Measurements from ENCODE around the gene LPAR6.

The LPAR6 gene

DNA sequence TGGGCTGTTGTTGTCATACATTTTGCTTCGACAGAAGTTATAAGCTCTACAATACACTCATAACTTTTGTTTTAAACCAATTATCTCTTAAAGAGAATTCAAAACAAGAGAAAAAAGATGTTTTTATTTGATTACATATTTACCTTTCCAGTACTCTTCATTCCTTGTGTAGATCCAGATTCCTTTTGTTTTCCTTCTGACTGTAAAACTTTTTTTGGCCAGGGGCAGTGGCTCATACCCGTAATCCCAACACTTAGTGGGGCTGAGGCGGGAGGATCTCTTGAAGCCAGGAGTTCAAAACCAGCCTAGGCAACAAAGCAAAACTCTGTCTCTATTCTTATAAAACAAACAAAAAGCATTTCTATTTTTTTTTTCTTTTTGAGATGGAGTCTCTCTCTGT lies 21.7 kb downstream of the LPAR6 start:
- Histone ChIP-seq H4K20me1 (ENCODE audit: control insufficient read depth, insufficient read depth, low read depth, low read length) (no peaks in the 10 kb centered on the region), H3K4me3 (ENCODE audit: low read length) (no peak overlapping the region), H3K9me2 (replicated peaks; ENCODE audit: control insufficient read depth, low read length) (no peaks in the 10 kb centered on the region), H3K27ac (ENCODE audit: low read depth, low read length) (no peak overlapping the region), H3K27me3 (ENCODE audit: control insufficient read depth, low read length) (no peaks in the 10 kb centered on the region), H3F3A (ENCODE audit: control insufficient read depth, insufficient read depth) (no peaks in the 10 kb centered on the region), H3K4me2 (ENCODE audit: low read length) (no peak overlapping the region), H3K9me3 (ENCODE audit: control insufficient read depth, insufficient read depth, low read length) (no peaks in the 10 kb centered on the region; the same call in 1 of the 2 replicates), H3K36me3 (ENCODE audit: control insufficient read depth, low read length) (peaks cover 60% of the 10 kb centered on the region), H3K79me2 (ENCODE audit: control insufficient read depth, low read length) (no peaks in the 10 kb centered on the region), H3K4me1 (ENCODE audit: control insufficient read depth, low read length) (no peaks in the 10 kb centered on the region)
- no peak for TF ChIP-seq EZH2phosphoT487 (IDR thresholded peaks at IDR 0.05; ENCODE audit: borderline replicate concordance, low read length)
- TF ChIP-seq, protein P1, sequence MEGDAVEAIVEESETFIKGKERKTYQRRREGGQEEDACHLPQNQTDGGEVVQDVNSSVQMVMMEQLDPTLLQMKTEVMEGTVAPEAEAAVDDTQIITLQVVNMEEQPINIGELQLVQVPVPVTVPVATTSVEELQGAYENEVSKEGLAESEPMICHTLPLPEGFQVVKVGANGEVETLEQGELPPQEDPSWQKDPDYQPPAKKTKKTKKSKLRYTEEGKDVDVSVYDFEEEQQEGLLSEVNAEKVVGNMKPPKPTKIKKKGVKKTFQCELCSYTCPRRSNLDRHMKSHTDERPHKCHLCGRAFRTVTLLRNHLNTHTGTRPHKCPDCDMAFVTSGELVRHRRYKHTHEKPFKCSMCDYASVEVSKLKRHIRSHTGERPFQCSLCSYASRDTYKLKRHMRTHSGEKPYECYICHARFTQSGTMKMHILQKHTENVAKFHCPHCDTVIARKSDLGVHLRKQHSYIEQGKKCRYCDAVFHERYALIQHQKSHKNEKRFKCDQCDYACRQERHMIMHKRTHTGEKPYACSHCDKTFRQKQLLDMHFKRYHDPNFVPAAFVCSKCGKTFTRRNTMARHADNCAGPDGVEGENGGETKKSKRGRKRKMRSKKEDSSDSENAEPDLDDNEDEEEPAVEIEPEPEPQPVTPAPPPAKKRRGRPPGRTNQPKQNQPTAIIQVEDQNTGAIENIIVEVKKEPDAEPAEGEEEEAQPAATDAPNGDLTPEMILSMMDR (IDR thresholded peaks at IDR 0.05; ENCODE audit: low read depth, low read length, poor library complexity, severe bottlenecking) = no peak

DNA sequence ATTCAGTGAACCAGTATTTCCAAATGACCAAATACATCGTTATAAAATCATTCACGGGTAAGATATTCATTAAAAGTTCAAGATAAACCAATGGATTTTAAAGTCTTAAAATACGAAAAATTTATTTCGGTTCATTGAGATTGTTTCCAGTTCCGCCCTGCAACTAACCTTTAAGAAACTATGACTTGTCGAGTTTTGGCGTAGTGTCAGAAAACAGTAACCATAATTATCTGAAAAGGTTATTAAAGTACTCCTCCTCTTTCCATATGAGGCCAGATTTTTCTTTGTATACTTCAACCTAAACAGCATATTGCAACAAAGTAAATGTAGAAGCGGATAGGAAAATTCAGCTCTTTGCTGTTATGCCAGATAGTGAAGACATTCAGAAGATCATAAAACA lies 26.1 kb downstream of the LPAR6 start:
- H4K20me1 ChIP-seq (ENCODE audit: control insufficient read depth, insufficient read depth, low read depth, low read length) = no peaks in the 10 kb centered on the region
- H3K4me2 ChIP-seq (ENCODE audit: low read length) = no peak overlapping the region
- H3K79me2 ChIP-seq (ENCODE audit: control insufficient read depth, low read length) = no peaks in the 10 kb centered on the region
- H3K9me2 ChIP-seq (replicated peaks; ENCODE audit: control insufficient read depth, low read length) = no peaks in the 10 kb centered on the region
- no peaks in the 10 kb centered on the region for H3K4me1 ChIP-seq (ENCODE audit: control insufficient read depth, low read length)
- TF ChIP-seq EZH2phosphoT487 (IDR thresholded peaks at IDR 0.05; ENCODE audit: borderline replicate concordance, low read length) = no peak
- TF ChIP-seq, protein P1 (IDR thresholded peaks at IDR 0.05; ENCODE audit: low read depth, low read length, poor library complexity, severe bottlenecking) = no peak
- no peaks in the 10 kb centered on the region for H3K27me3 ChIP-seq (ENCODE audit: control insufficient read depth, low read length)
- H3F3A ChIP-seq (ENCODE audit: control insufficient read depth, insufficient read depth) = no peaks in the 10 kb centered on the region
- H3K27ac ChIP-seq (ENCODE audit: low read depth, low read length) = no peak overlapping the region
- H3K9me3 ChIP-seq (ENCODE audit: control insufficient read depth, insufficient read depth, low read length) = no peaks in the 10 kb centered on the region
- no peak overlapping the region for H3K4me3 ChIP-seq (ENCODE audit: low read length)
- peaks cover 59% of the 10 kb centered on the region for H3K36me3 ChIP-seq (ENCODE audit: control insufficient read depth, low read length)

DNA sequence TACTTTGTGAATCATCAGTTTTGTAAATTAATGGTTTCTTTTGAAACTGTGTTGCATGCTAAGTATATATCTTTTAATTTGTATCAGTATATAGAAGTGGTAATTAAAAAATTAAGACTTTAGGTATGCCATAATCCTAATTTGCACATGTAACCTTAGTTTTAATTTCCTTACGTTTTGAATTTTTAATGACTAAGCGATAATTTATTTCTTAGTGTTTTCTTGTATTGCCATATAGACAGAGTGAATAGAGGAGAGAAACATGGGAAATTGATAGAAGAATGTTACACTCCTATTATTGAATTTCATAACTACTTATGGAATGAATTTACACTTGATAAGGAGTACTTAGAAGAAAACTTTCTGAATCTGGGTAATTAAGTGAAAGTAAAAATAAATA lies 29.5 kb downstream of the LPAR6 start:
- peaks cover 74% of the 10 kb centered on the region for H3K36me3 ChIP-seq (ENCODE audit: control insufficient read depth, low read length)

More for the DNA sequence above, 29.5 kb downstream of the LPAR6 start:
- no peak overlapping the region for H3K27ac ChIP-seq (ENCODE audit: low read depth, low read length)
- H3K4me2 ChIP-seq (ENCODE audit: low read length) = no peak overlapping the region
- H3K9me3 ChIP-seq (ENCODE audit: control insufficient read depth, insufficient read depth, low read length) = no peaks in the 10 kb centered on the region
- no peaks in the 10 kb centered on the region for H3K9me2 ChIP-seq (replicated peaks; ENCODE audit: control insufficient read depth, low read length)
- H3K4me1 ChIP-seq (ENCODE audit: control insufficient read depth, low read length) = peaks cover 3% of the 10 kb centered on the region; the same call in 1 of the 2 replicates
- TF ChIP-seq EZH2phosphoT487 (IDR thresholded peaks at IDR 0.05; ENCODE audit: borderline replicate concordance, low read length) = no peak
- TF ChIP-seq, protein P1 (IDR thresholded peaks at IDR 0.05; ENCODE audit: low read depth, low read length, poor library complexity, severe bottlenecking) = no peak
- H3K27me3 ChIP-seq (ENCODE audit: control insufficient read depth, low read length) = no peaks in the 10 kb centered on the region
- no peak overlapping the region for H3K4me3 ChIP-seq (ENCODE audit: low read length)
- H4K20me1 ChIP-seq (ENCODE audit: control insufficient read depth, insufficient read depth, low read depth, low read length) = no peaks in the 10 kb centered on the region
- no peaks in the 10 kb centered on the region for H3F3A ChIP-seq (ENCODE audit: control insufficient read depth, insufficient read depth)
- no peaks in the 10 kb centered on the region for H3K79me2 ChIP-seq (ENCODE audit: control insufficient read depth, low read length)
